ENCODE results near the gene ADAMTSL5.
A peak's percentile ranks its signal among the peaks of the same experiment; 100 is the strongest.
"Not testable (repeated sequence)": the region's sequence is repeated elsewhere in the genome, so short reads cannot be mapped to it uniquely, and the experiment has no call there.

ADAMTSL5 gene

DNA sequence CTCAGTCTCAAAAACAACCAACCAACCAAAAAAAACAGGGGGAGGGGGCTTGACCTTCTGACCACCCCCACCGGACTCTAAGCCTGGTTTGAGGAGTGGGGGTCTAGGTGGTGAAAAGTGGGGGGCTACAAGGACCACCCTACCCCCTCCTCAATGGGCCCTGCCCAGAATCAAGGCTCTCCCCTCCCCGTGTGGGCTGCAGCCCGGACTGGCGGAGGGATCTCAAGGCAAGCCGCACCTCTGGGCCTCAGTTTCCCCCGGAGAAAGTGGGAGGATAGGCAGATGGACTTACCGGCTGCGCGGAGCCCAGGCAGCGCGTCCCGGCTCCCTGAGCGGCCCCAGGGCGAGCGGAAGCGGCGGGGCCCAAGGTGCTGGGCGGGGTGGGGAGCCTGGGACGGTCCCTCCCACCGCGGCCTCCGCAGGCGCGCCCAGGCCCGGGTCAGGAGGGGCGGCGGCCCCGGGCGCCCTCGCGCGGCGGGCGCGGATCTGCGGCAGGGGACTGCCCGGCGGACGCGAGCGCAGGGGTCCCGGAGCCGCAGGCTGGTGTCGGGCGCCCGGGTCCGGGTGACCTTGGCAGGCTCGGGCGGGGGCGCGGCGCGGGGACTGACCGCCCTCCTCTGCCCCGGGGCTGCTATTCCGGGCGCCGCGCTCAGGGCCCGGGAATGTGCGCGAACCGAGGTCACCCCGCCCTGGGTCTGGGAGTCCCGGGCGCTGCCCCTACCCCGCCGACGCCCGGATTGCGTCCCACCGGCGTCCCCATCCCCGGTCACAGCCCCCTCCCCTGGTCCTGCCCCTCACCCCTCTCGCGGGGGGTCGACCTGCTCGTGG lies at the start of gene ADAMTSL5:
Gene ADAMTSL5 (minus strand): TSS at position 349 of the 828 bp plus-strand sequence. CDS start 2,076 bp downstream, outside the sequence.
- no peaks in the 10 kb centered on the region for H3K9me3 Mint-ChIP-seq
- DNase-seq (ENCODE audit: low spot score), result peak; percentile 76
- H3K4me3 Mint-ChIP-seq, result peak within 1 kb of the TSS; percentile 71
- H3K36me3 Mint-ChIP-seq (ENCODE audit: low read depth), result no peaks in the 10 kb centered on the region
- no peak within 1 kb of the TSS for H3K27ac Mint-ChIP-seq
- peaks cover 3% of the 10 kb centered on the region for H3K4me1 Mint-ChIP-seq (ENCODE audit: low read depth)
- peaks cover 17% of the 10 kb centered on the region for H3K27me3 Mint-ChIP-seq (ENCODE audit: low read depth)

GRCh38 chr19:1561236-1561842 lies 48.5 kb upstream of the ADAMTSL5 start:
- no peak for DNase-seq (ENCODE audit: low spot score)
- Mint-ChIP-seq H3K4me3 (no peak overlapping the region), H3K27ac (no peak overlapping the region), H3K9me3 (no peaks in the 10 kb centered on the region), H3K4me1 (ENCODE audit: low read depth) (no peaks in the 10 kb centered on the region), H3K27me3 (ENCODE audit: low read depth) (peaks cover 2% of the 10 kb centered on the region), H3K36me3 (ENCODE audit: low read depth) (no peaks in the 10 kb centered on the region)

DNA sequence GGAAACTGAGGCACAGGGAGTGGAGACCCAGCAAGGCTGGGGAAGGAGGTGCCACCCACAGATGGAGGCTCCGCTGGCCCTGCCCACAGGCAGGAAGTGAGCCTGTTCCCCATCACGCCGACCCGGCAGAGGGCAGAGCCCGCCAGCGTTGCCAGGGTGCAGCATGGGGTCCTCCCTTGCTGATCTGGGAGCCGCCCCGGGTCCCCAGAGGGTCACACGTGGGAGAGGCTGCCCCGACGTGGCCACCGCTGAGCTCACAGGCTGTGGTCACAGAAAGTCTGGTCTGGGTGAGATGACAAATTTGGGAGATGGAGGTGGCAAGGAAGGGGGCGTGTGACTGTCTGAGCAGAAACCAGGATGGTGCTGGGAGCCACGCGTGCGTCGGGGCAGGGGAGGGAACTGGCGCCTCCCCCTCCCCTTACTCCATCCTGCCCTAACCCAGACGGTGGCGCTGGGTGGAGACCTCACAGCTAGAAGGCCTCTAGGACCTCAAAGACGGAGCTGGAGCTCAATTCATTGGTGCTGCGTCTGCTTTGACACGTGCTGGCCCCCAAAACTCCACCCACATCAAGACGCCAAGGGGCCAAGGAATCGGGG lies 47.6 kb upstream of the ADAMTSL5 start:
- Mint-ChIP-seq H3K4me3 (no peak overlapping the region), H3K27me3 (ENCODE audit: low read depth) (peaks cover 2% of the 10 kb centered on the region), H3K9me3 (no peaks in the 10 kb centered on the region), H3K4me1 (ENCODE audit: low read depth) (no peaks in the 10 kb centered on the region), H3K36me3 (ENCODE audit: low read depth) (no peaks in the 10 kb centered on the region), H3K27ac (no peak overlapping the region)
- DNase-seq (ENCODE audit: low spot score), result no peak

GRCh38 chr19:1558552-1558951 lies 45.7 kb upstream of the ADAMTSL5 start:
- no peaks in the 10 kb centered on the region for H3K9me3 Mint-ChIP-seq
- H3K4me3 Mint-ChIP-seq, result no peak overlapping the region
- no peak overlapping the region for H3K27ac Mint-ChIP-seq
- DNase-seq (ENCODE audit: low spot score), result no peak
- no peaks in the 10 kb centered on the region for H3K27me3 Mint-ChIP-seq (ENCODE audit: low read depth)
- H3K36me3 Mint-ChIP-seq (ENCODE audit: low read depth), result no peaks in the 10 kb centered on the region
- no peaks in the 10 kb centered on the region for H3K4me1 Mint-ChIP-seq (ENCODE audit: low read depth)

GRCh38 chr19:1556390-1557070 lies 43.7 kb upstream of the ADAMTSL5 start:
- Mint-ChIP-seq H3K36me3 (ENCODE audit: low read depth) (no peaks in the 10 kb centered on the region), H3K27ac (no peak overlapping the region), H3K4me1 (ENCODE audit: low read depth) (no peaks in the 10 kb centered on the region), H3K4me3 (no peak overlapping the region), H3K27me3 (ENCODE audit: low read depth) (no peaks in the 10 kb centered on the region), H3K9me3 (no peaks in the 10 kb centered on the region)
- no peak for DNase-seq (ENCODE audit: low spot score)

DNA sequence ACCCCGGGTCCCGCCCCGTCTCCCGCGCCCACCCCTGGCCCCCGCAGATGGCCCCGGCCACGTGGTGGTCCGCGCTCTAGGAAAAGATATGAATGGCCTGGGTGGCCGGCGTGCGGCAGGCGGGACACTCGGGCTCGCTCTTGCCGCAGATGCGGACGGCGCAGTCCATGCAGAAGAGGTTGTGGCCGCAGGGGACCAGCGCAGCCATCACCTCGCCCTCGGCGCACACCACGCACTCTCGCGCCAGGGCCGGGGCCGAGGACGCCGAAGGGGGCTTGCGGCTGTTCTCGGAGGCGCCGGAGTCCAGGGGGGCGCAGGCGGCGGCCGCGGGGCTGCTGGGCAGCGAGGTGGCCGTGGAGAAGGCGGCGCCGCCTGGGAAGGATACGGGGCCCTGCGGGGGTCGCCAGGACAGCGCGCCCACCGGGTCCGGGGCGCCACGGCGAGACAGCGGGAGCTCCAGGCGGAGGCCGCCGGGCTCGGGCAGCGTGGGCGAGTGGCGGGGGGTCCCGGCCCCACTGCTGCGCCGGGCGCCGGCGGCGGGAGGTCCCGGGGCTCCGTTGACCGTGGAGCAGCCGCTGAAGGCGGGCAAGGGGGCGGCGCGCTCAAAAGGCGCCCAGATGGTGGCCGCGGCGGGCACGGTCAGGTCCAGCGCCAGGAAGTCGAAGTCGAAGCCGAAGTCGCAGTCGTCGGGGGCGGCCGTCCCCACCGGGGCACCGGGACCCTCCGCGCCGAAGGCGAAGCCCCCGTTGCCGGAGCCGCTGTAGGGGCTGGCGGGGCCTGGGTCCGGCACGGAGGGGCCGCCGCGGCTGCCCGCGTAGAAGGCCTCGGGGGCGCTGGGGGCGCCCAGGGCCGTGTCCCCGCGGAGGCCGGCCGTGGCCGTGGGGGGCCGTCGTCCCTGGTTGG lies 42.9 kb upstream of the ADAMTSL5 start:
- no peaks in the 10 kb centered on the region for H3K27me3 Mint-ChIP-seq (ENCODE audit: low read depth)
- no peak overlapping the region for H3K27ac Mint-ChIP-seq
- H3K9me3 Mint-ChIP-seq, result no peaks in the 10 kb centered on the region
- no peak overlapping the region for H3K4me3 Mint-ChIP-seq
- H3K36me3 Mint-ChIP-seq (ENCODE audit: low read depth), result no peaks in the 10 kb centered on the region
- DNase-seq (ENCODE audit: low spot score), result no peak
- H3K4me1 Mint-ChIP-seq (ENCODE audit: low read depth), result no peaks in the 10 kb centered on the region

- Mint-ChIP-seq H3K27me3 (ENCODE audit: low read depth) (no peaks in the 10 kb centered on the region), H3K27ac (no peak overlapping the region), H3K4me1 (ENCODE audit: low read depth) (no peaks in the 10 kb centered on the region), H3K4me3 (no peak overlapping the region), H3K36me3 (ENCODE audit: low read depth) (no peaks in the 10 kb centered on the region), H3K9me3 (no peaks in the 10 kb centered on the region)
- DNase-seq (ENCODE audit: low spot score), result no peak
These were observed 42.1 kb upstream of the ADAMTSL5 start for GRCh38 chr19:1554968-1555367.

DNA sequence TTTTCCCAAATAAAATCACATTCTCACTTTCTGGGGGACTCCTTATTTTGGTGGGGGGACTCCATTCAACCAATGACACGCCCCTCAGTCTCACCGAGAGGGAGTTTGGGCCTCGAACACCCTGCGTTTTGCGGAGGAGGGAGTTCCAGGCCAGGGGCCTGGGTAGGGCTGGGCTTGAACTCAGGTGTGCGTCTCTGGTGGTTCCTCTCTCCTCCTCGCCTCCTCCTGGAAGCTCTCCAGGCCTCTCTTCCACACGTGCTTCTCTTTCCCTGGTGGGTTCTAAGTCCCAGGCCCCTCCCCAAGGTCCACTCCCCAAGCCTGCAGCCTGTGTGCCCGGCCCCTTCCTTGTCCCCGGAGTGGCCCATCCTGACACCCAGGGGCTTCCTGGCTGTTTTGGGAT lies 40.6 kb upstream of the ADAMTSL5 start:
- no peaks in the 10 kb centered on the region for H3K4me1 Mint-ChIP-seq (ENCODE audit: low read depth)
- no peak overlapping the region for H3K4me3 Mint-ChIP-seq
- H3K9me3 Mint-ChIP-seq, result no peaks in the 10 kb centered on the region
- H3K27me3 Mint-ChIP-seq (ENCODE audit: low read depth), result no peaks in the 10 kb centered on the region
- H3K36me3 Mint-ChIP-seq (ENCODE audit: low read depth), result no peaks in the 10 kb centered on the region
- DNase-seq (ENCODE audit: low spot score), result no peak
- no peak overlapping the region for H3K27ac Mint-ChIP-seq

GRCh38 chr19:1551068-1552040 lies 38.5 kb upstream of the ADAMTSL5 start:
- Mint-ChIP-seq H3K9me3 (no peaks in the 10 kb centered on the region), H3K4me3 (no peak overlapping the region), H3K27me3 (ENCODE audit: low read depth) (no peaks in the 10 kb centered on the region), H3K27ac (no peak overlapping the region), H3K4me1 (ENCODE audit: low read depth) (peaks cover 2% of the 10 kb centered on the region), H3K36me3 (ENCODE audit: low read depth) (no peaks in the 10 kb centered on the region)
- DNase-seq (ENCODE audit: low spot score), result no peak

GRCh38 chr19:1549332-1549945 lies 36.6 kb upstream of the ADAMTSL5 start:
- no peak overlapping the region for H3K27ac Mint-ChIP-seq

DNA sequence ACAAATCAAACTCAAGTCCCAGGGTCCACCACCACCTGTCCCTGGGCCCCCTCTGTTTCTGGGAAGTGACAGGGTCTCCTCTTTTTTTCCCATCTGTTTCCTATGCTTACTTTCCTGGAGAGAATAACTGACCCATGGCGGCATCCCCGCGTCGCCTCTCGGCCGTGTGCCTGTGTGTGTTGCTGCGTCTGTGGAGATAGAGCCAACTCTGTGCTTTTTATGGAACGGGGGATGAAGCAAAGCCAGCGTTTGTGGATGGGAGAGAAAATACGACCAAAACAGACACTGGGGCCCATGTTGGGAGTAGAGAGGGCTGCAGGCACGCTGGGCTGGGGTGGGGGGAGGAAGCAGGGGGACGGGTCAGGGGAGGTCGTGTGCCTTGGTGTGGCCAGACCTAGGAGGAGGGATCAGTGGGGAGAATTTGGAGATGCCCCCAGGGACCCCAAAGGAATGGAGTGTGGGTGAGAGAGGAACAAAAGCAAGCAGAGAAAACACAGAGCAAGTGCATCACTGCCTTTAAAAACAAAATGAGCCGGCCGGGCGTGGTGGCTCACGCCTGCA lies 27.6 kb upstream of the ADAMTSL5 start:
- peaks cover 3% of the 10 kb centered on the region for H3K4me1 Mint-ChIP-seq (ENCODE audit: low read depth)
- no peak for DNase-seq (ENCODE audit: low spot score)
- H3K27me3 Mint-ChIP-seq (ENCODE audit: low read depth), result peaks cover 9% of the 10 kb centered on the region
- no peaks in the 10 kb centered on the region for H3K9me3 Mint-ChIP-seq
- no peak overlapping the region for H3K4me3 Mint-ChIP-seq
- H3K36me3 Mint-ChIP-seq (ENCODE audit: low read depth), result no peaks in the 10 kb centered on the region
- no peak overlapping the region for H3K27ac Mint-ChIP-seq

More at GRCh38 chr19:1549332-1549945, 36.6 kb upstream of the ADAMTSL5 start:
- Mint-ChIP-seq H3K27me3 (ENCODE audit: low read depth) (peaks cover 2% of the 10 kb centered on the region), H3K36me3 (ENCODE audit: low read depth) (no peaks in the 10 kb centered on the region), H3K9me3 (no peaks in the 10 kb centered on the region), H3K4me3 (no peak overlapping the region), H3K4me1 (ENCODE audit: low read depth) (peaks cover 4% of the 10 kb centered on the region)
- no peak for DNase-seq (ENCODE audit: low spot score)

DNA sequence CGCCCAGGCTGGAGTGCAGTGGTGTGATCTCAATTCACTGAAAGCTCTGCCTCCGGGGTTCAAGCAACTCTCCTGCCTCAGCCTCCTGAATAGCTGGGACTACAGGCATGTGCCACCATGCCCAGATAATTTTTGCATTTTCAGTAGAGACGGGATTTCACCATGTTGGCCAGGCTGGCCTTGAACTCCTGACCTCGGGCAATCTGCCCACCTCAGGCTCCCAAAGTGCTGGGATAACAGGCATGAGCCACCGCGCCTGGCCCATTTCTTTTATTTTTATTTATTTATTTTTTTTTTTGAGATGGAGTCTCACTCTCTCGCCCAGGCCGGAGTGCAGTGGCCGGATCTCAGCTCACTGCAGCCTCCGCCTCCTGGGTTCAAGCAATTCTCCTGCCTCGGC lies 26.9 kb upstream of the ADAMTSL5 start:
- not testable (repeated sequence) for H3K36me3 Mint-ChIP-seq (ENCODE audit: low read depth); H3K9me3 Mint-ChIP-seq; H3K4me1 Mint-ChIP-seq (ENCODE audit: low read depth); H3K27ac Mint-ChIP-seq; DNase-seq (ENCODE audit: low spot score); H3K27me3 Mint-ChIP-seq (ENCODE audit: low read depth); H3K4me3 Mint-ChIP-seq
